Brain microvascular endothelial cell (primary cell): Measurements from ENCODE around the gene CNGA1.

Source experiments
- DNase-seq: peaks from one replicate; pipeline ENCODE4 v3.0.0-alpha.2; 2020
- H3K27ac ChIP-seq: fragments of 250-450 bp; sonication (Bioruptor Pico); 2 replicates; pipeline ENCODE4 v1.5.1; 2020; ENCODE audit warnings: mild to moderate bottlenecking, moderate library complexity
- H3K27me3 ChIP-seq: fragments of 250-450 bp; sonication (Bioruptor Pico); replicated peaks from 2 replicates; pipeline ENCODE4 v1.5.1; 2020; ENCODE audit warnings: mild to moderate bottlenecking
- H3K36me3 ChIP-seq: fragments of 250-450 bp; sonication (Bioruptor Pico); replicated peaks from 2 replicates; pipeline ENCODE4 v1.5.1; 2020; ENCODE audit warnings: mild to moderate bottlenecking
- H3K4me3 ChIP-seq: 2 replicates; pipeline ENCODE4 v1.5.1; 2011; ENCODE audit warnings: low read depth, mild to moderate bottlenecking, control low read depth, low read length, moderate library complexity
- in situ Hi-C: cut with HindIII; loops from 2 replicates; pipeline ENCODE4 v1.10.0; 2017; ENCODE audit warnings: low sequenced_read_pairs, low pct_ligation_motif_present
- TF ChIP-seq, protein P1 (sequence below): IDR thresholded peaks from 2 replicates; pipeline ENCODE4 v1.5.1; 2011; ENCODE audit warnings: low read depth, mild to moderate bottlenecking, moderate library complexity, low read length, control low read depth, inconsistent platforms; ENCODE audit errors: missing control alignments

The CNGA1 gene

DNA sequence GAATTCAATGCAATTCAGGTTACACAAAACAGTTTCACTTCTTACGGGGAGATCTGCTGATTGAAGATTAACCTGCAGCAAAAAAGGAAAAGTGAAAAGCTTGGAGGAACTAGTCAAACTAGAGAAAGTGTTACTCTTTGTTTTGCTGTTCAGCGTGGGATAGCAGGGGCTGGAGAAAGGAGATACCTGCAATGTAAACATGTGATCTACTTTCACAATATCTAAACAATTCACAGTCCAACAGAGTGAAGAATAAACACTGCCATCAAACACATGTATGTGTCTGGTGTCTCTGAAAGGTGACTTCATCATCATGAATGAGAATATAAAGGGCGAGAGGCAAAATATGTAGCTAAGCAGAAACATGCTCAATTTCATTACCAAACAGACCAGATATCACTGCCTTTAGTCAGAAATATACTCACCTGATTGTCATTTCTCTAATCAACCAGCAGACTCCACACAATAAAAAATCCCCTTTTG, 26.5 kb upstream of the CNGA1 start:
- Histone ChIP-seq H3K36me3 (no peaks in the 10 kb centered on the region), H3K27me3 (no peaks in the 10 kb centered on the region), H3K4me3 (no peak overlapping the region), H3K27ac (no peak overlapping the region)
- no peak for DNase-seq
- in situ Hi-C loops = no loop called here
- TF ChIP-seq, protein P1, sequence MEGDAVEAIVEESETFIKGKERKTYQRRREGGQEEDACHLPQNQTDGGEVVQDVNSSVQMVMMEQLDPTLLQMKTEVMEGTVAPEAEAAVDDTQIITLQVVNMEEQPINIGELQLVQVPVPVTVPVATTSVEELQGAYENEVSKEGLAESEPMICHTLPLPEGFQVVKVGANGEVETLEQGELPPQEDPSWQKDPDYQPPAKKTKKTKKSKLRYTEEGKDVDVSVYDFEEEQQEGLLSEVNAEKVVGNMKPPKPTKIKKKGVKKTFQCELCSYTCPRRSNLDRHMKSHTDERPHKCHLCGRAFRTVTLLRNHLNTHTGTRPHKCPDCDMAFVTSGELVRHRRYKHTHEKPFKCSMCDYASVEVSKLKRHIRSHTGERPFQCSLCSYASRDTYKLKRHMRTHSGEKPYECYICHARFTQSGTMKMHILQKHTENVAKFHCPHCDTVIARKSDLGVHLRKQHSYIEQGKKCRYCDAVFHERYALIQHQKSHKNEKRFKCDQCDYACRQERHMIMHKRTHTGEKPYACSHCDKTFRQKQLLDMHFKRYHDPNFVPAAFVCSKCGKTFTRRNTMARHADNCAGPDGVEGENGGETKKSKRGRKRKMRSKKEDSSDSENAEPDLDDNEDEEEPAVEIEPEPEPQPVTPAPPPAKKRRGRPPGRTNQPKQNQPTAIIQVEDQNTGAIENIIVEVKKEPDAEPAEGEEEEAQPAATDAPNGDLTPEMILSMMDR = no peak

DNA sequence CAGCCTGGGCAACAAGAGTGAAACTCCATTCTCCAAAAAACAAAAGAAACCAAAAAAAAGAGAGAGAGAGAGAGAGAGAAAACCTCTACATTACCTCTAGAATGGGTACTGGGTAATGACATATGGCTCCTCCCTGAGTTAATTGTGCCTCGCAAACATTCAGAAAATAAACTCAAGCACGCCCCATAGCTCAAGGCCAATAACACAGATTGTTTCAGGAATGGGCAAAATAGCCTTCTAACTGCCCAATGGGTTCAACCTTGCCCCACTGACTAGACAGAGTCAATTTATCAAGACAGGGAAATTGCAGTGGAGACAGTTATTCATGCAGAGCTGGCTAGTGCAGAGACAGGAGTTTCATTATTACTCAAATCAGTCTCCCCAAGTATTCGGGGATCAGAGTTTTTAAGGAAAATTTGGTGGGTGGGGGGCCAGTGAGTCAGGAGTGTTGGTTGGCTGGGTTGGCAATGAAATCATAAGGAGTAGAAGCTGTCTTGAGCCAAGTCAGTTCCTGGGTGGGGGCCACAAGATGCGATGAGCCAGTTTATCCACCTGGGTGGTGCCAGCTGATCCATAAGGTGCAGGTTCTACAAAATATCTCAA, 25.2 kb upstream of the CNGA1 start:
- H3K36me3 ChIP-seq = no peaks in the 10 kb centered on the region
- TF ChIP-seq, protein P1 = no peak
- no peak overlapping the region for H3K27ac ChIP-seq
- in situ Hi-C loops = no loop called here
- no peak overlapping the region for H3K4me3 ChIP-seq
- no peak for DNase-seq
- no peaks in the 10 kb centered on the region for H3K27me3 ChIP-seq

DNA sequence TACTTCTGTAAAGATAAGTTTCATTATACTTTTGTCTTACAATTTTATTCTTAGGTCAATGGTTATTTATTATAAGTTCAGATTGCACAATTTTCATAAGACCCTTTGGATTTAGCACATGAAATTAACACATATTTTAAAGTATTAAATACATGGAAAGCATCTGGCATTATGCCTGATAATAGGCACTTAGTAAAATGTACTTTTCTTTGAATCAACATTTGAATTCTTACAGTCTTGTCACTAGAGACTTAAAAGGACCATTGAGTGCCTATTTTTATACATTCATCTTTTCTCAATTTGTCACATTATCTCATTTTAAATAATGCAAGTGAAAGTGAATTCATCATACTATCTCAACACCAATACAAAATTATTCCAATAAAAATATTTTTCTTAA, 23.1 kb upstream of the CNGA1 start:
- Histone ChIP-seq H3K4me3 (no peak overlapping the region), H3K27ac (no peak overlapping the region), H3K27me3 (no peaks in the 10 kb centered on the region), H3K36me3 (no peaks in the 10 kb centered on the region)
- DNase-seq = no peak
- in situ Hi-C loops = no loop called here
- TF ChIP-seq, protein P1 = no peak

DNA sequence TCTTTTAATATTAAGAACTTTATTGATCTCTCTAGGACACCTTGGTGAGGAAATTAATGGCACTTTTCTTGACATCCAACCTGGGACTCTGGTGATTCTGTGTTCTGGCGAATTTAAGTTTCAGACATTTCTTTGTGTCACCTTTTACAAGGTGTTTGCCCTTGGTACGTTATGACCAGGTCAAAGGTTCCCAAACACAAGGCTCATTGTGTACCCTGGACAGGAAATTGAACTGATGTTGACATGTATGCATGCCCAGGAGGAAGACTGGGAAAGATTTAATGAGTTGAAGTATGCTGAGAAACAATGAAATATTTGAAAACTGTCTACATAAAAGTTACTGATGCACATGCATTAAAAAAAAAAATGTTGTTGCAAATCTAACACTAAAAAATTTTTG, 22.2 kb upstream of the CNGA1 start:
- Histone ChIP-seq H3K36me3 (no peaks in the 10 kb centered on the region), H3K27ac (no peak overlapping the region), H3K27me3 (no peaks in the 10 kb centered on the region), H3K4me3 (no peak overlapping the region)
- no peak for DNase-seq
- TF ChIP-seq, protein P1 = no peak
- in situ Hi-C loops = no loop called here

DNA sequence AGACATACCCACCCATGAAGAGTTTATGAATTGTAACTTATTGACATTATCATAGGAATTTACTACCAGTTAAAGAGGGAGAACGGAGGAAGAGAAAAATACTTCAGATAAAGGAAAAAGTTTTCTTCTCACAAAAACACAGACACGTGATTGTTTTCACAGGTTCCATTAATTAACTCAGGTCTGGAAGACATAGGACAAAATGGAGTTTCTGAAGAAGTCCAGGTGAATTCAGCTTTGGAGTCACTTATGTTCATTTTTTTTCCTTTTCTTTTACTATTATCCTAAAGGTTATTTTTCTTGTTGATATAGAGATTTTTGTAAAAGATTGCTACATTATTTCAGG, 20.6 kb upstream of the CNGA1 start:
- Histone ChIP-seq H3K27ac (no peak overlapping the region), H3K4me3 (no peak overlapping the region), H3K27me3 (no peaks in the 10 kb centered on the region), H3K36me3 (no peaks in the 10 kb centered on the region)
- in situ Hi-C loops = no loop called here
- no peak for DNase-seq
- TF ChIP-seq, protein P1 = no peak

DNA sequence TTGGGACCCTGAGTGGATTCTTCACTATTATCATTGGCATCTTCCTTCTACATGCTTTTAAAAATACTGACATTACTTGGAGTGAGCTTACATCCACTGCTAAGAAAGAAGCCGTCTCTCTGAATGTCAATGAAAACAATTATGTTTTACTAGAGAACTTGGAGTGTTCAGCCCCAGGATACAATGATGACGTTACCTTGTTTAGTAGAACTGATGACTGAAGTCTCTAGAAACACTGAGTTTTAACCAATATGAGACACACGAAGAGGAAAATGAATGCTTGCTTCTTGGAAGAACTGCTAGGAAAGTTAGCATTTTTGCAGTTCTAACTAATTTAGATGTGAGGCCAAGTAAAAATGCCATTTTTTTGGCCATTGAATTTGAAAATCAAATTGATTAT, 19.5 kb upstream of the CNGA1 start:
- no peak for DNase-seq
- in situ Hi-C loops = no loop called here
- H3K27ac ChIP-seq = no peak overlapping the region

More for the DNA sequence above, 19.5 kb upstream of the CNGA1 start:
- TF ChIP-seq, protein P1 = no peak
- Histone ChIP-seq H3K27me3 (no peaks in the 10 kb centered on the region), H3K4me3 (no peak overlapping the region), H3K36me3 (no peaks in the 10 kb centered on the region)
